Activated CD8-positive, alpha-beta memory T cell treated with anti-CD3 and anti-CD28 coated beads for 36 hours (primary cell): ENCODE data around the gene PVR. TPM values are rescaled to one million over a fixed set of nuclear protein-coding genes. Genes with fewer than 3 reads are reported as not detected.
"Not testable (repeated sequence)": the region's sequence is repeated elsewhere in the genome, so short reads cannot be mapped to it uniquely, and the experiment has no call there.

ENCODE experiments used
- CTCF ChIA-PET: fragments of 350-600 bp; sonication (Branson Sonifier 250); formaldehyde crosslinking; loops from one replicate; lab custom pipeline; 2021; ENCODE audit warnings: antibody characterized with exemption; lab: Charles Lee
- POLR2A ChIA-PET: fragments of 350-600 bp; sonication (Branson Sonifier 250); formaldehyde crosslinking; loops from one replicate; lab custom pipeline; 2021; ENCODE audit warnings: antibody characterized with exemption; lab: Charles Lee
- total RNA-seq, 2 experiments: library from RNA; stranded (reverse); gene quantifications; one replicate each; pipeline ENCODE4 v1.2.3, GENCODE V29; 2021

PVR gene, protein sequence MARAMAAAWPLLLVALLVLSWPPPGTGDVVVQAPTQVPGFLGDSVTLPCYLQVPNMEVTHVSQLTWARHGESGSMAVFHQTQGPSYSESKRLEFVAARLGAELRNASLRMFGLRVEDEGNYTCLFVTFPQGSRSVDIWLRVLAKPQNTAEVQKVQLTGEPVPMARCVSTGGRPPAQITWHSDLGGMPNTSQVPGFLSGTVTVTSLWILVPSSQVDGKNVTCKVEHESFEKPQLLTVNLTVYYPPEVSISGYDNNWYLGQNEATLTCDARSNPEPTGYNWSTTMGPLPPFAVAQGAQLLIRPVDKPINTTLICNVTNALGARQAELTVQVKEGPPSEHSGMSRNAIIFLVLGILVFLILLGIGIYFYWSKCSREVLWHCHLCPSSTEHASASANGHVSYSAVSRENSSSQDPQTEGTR
- 1 to 10 TPM; 6.7 to 8.0 TPM for total RNA-seq

DNA sequence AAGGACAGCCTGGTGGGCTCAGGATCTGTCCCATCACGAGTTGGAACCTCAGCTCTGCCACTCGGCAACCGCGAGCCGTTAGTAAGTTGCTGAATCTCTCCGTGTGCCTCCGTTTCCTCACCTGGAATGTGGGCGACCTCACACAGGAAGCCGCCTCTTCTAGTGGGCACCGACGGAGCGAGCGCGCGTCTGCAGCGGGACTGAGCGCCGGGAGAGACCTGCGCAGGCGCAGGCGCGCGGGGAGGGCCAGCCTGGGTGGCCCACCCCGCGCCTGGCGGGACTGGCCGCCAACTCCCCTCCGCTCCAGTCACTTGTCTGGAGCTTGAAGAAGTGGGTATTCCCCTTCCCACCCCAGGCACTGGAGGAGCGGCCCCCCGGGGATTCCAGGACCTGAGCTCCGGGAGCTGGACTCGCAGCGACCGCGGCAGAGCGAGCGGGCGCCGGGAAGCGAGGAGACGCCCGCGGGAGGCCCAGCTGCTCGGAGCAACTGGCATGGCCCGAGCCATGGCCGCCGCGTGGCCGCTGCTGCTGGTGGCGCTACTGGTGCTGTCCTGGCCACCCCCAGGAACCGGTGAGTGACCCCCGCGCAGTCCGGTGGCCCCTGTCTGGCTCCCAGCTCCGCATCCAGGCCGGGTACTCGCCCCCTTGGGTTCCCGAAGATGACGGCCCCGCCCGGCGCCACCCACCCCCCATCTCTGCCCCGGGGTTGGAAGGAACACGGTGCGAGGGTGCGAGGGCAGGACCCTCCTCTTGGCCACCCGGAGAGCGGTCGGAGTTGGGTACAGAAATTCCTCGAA, at the start of gene PVR:
Gene PVR (plus strand): TSS at position 306 of the 797 bp plus-strand sequence. CDS start 187 bp downstream, at position 493.
- POLR2A ChIA-PET, result interaction anchor here (0.6 kb wide), 1 partner anchor 311 kb away, joined by 3 read pairs; no protein-coding TSS in a partner anchor
- CTCF ChIA-PET, result no interaction called here

DNA sequence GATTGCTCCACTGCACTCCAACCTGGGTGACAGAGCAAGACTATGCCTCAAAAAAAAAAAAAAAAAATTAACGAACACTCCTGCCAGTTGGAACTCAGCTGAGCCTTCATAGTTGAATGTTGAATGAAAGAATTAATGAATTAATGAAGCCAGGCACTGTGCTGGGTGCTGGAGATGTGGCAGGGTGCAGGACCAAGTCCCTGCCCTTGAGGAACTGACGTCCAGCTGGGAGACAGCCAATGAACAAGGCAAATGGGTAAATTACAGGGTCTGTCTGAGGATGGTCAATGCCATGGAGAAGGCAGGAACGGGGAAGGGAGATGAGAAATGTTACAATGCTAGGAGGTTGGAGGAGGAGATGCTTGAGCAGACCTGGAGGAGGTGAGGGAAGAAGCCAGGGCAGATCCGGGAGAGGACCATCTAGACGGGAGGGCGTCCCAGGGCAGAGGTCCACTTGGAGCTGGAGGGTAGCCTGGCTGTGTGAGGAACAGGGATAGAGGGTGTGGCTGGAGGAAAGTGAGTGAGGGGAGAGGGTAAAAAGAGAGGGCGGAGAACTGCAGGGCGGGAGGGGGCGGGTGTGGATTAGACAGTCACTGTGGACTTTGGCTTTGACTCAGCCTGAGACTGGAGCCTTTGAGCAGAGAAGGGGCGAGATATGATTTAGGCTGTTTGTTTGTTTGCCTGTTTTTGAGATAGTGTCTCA, 47.1 kb upstream of the PVR start:
- ChIA-PET CTCF (no interaction called here), POLR2A (no interaction called here)

DNA sequence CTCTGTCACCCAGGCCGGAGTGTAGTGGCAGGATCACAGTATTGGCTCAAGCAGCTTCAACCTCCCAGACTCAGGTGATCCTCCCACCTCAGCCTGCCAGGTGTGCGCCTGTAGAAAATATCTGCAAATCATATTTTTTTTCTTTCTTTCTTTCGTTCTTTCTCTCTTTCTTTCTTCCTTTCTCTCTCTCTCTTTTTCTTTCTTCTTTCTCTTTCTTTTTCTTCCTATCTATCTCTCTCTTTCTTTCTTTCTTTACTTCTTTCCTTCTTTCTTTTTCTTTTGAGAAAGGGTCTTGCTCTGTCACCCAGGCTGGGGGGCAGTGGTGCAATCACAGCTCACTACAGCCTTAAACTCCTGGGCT, 46.6 kb upstream of the PVR start:
- POLR2A ChIA-PET, result no interaction called here
- CTCF ChIA-PET, result no interaction called here

- ChIA-PET POLR2A (no interaction called here), CTCF (no interaction called here)
Observed at GRCh38 chr19:44598355-44598754, 45.4 kb upstream of the PVR start.

- ChIA-PET CTCF (no interaction called here), POLR2A (no interaction called here)
Observed at GRCh38 chr19:44598880-44599279, 44.8 kb upstream of the PVR start.

DNA sequence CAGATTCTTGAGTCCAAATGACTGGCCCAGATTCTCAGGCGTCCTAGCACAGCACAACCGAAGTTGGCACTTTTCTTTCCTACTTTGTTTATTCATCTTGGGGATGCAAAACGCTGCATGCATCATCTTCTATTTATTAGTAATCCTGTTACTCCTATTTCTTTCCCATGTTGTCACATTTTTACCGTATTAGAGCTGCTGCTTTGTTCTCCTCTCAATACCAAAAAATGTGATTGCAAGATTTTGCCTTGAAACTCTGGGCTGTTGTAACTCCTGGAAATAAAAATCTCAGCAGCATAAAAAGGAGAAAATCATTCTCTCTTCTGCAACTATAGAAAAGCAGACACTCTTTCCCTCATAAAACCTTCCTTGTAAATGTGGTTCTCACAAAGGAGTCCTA, 43.2 kb upstream of the PVR start:
- CTCF ChIA-PET, result no interaction called here
- POLR2A ChIA-PET, result no interaction called here

- ChIA-PET POLR2A (no interaction called here), CTCF (interaction anchor here (1.2 kb wide), 1 partner anchor 14 kb away, joined by 3 read pairs; no protein-coding TSS in a partner anchor)
Observed at GRCh38 chr19:44602081-44602480, 41.6 kb upstream of the PVR start.

- ChIA-PET CTCF (no interaction called here), POLR2A (no interaction called here)
Observed at GRCh38 chr19:44603201-44603945, 40.3 kb upstream of the PVR start.

- ChIA-PET CTCF (no interaction called here), POLR2A (no interaction called here)
Observed at GRCh38 chr19:44604241-44604640, 39.5 kb upstream of the PVR start.

GRCh38 chr19:44605547-44605946, 38.2 kb upstream of the PVR start:
- ChIA-PET POLR2A (no interaction called here), CTCF (no interaction called here)

GRCh38 chr19:44607049-44607448, 36.7 kb upstream of the PVR start:
- POLR2A ChIA-PET, result no interaction called here

DNA sequence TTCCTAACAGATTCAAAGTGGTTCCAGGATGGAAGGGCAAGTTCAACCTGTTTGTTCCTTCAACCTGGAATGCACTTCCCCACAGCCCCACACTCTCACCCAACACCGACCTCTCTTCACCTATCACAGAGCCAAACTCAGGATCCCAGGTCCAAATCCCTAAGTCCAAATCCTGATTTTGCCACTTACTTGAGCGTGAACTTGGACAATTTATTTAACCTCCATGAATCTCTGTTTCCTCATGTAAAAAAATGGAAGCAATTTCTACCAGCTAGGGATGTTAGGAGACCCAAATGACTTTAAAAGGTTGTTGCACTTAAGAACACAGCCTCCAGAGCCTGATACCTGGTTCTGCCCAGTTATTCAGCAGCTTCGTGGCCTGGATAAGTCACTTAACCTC, 35.8 kb upstream of the PVR start:
- POLR2A ChIA-PET, result no interaction called here
- CTCF ChIA-PET, result no interaction called here

More at GRCh38 chr19:44607049-44607448, 36.7 kb upstream of the PVR start:
- CTCF ChIA-PET, result no interaction called here

DNA sequence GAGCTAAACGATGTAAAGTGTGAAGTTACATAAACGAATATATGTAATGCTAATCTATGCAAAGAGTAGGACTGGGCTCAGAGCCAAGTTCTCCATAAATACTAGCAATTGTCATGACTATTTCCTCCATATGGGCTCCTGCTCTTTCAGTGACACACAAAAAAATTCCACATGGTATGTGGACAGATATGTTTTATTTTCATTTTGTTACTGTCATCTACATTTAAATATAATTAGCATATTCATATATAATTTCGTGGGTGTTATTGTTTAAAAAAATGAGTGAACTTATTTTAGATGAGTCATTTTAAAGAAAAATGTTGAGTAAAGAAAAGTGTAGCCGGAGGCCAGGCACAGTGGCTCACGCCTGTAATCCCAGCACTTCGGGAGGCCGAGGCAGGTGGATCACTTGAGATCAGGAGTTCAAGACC, 35.3 kb upstream of the PVR start:
- CTCF ChIA-PET, result no interaction called here
- POLR2A ChIA-PET, result no interaction called here

- ChIA-PET CTCF (no interaction called here), POLR2A (no interaction called here)
Observed at GRCh38 chr19:44609219-44609618, 34.5 kb upstream of the PVR start.

- POLR2A ChIA-PET, result not testable (repeated sequence)
- CTCF ChIA-PET, result interaction anchor here (0.6 kb wide), 1 partner anchor 45 kb away, joined by 3 read pairs; no protein-coding TSS in a partner anchor
Observed at GRCh38 chr19:44610497-44610896, 33.2 kb upstream of the PVR start.

DNA sequence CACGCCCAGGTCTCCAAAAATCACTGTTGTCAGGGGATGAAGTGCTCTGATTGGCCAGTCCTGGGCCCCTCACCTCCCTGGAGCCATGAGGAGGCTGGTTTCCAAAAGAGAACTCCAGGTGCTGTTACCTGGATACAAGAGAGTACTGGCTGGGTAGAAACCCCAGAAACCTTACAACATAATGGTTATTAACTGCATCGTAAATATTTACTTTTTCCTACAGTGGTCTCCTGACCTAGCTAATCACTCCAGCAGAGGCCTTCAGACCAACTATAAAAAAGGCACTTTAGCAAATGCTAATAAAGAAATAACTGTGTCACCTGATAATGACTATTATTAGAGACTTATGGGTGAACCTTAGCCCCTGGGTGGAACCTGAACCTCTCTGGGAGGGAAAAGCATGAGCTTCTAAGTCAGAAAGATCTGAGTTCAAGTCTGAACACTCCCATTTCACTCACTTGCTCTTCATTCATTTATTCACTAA, 31.9 kb upstream of the PVR start:
- POLR2A ChIA-PET, result no interaction called here
- CTCF ChIA-PET, result interaction anchor here (1.2 kb wide), 1 partner anchor 45 kb away, joined by 3 read pairs; no protein-coding TSS in a partner anchor

DNA sequence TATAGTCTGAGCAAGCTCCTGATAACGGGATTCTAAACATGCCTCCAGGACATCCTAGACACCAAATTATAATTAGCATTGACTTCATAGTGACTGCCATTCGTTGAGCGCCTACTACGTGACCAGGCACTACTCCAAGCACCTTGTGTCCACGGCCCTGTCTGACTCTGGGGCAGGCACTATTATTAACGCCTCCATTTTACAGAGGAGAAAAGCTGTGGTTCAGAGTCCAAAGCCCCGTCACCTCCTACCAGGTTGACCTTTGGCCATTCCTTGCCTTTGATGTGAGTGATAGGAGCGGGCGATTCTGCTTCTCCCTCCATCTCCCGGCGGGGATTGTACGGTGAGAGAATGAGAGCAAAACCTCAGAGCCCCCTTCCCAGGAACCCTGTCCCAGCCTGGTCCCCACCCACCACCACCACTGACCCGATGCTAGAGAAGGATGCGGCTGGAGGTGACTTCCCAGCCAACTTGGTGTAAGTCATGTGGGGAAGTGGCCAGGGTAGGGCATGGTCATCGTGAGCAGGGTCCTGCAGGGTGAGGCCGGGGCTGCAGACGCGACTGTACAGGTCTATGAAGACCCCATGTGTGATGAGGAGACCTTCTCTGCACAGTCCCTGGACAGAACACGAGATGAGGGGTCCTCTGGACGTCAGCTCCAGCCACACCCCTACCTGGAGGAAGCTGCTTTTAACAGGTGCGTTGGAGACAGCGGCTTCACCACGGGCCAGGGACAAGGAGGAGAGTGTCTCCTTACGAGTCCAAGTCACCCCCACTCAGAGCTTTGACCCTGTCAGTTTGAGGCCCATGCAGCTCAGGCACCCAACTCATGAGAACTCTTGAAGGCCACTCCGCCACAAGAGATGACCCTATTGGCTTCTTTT, 30.2 kb upstream of the PVR start, which contains the start of gene IGSF23:
Gene IGSF23 (plus strand): TSS at position 269 of the 884 bp plus-strand sequence. CDS start 83 bp downstream, at position 352.
- ChIA-PET POLR2A (no interaction called here), CTCF (no interaction called here)

DNA sequence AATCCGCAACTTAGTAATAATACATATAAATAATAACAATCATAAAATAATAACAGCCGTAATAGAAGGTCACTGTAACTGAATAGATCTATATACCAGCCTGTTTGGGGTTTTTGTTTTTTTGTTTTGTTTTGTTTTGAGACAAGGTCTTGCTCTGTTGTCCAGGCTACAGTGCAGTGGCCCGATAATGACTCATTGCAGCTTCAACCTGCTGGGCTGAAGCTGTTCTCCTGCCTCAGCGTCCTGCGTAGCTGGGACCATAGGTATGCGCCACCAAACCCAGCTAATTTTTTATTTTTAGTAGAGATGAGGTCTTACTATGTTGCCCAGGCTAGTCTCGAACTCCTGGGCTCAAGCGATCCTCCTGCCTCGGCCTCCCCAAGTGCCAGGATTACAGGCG, 29.4 kb upstream of the PVR start:
- CTCF ChIA-PET, result no interaction called here
- POLR2A ChIA-PET, result no interaction called here
